Ishikawa (cell line): ENCODE measurements around the gene CORO2B.

ENCODE experiments used
- CEBPB ChIP-seq: IDR thresholded peaks from 2 replicates; pipeline ENCODE4 v1.6.1; 2012
- CREB1 ChIP-seq: IDR thresholded peaks from 2 replicates; pipeline ENCODE4 v1.6.1; 2012; ENCODE audit warnings: low read depth
- EGR1 ChIP-seq: IDR thresholded peaks from 2 replicates; pipeline ENCODE4 v1.6.1; 2012
- EP300 ChIP-seq: IDR thresholded peaks from 2 replicates; pipeline ENCODE4 v1.6.1; 2012; ENCODE audit warnings: borderline replicate concordance
- FOXM1 ChIP-seq: IDR thresholded peaks from 2 replicates; pipeline ENCODE4 v1.6.1; 2012; ENCODE audit warnings: low read depth, borderline replicate concordance
- NFIC ChIP-seq: IDR thresholded peaks from 2 replicates; pipeline ENCODE4 v1.6.1; 2012
- RAD21 ChIP-seq: IDR thresholded peaks from 2 replicates; pipeline ENCODE4 v1.6.1; 2012; ENCODE audit warnings: low read depth
- TAF1 ChIP-seq: IDR thresholded peaks from 2 replicates; pipeline ENCODE4 v1.6.1; 2012; ENCODE audit warnings: low read depth, mild to moderate bottlenecking
- TCF12 ChIP-seq: IDR thresholded peaks from 2 replicates; pipeline ENCODE4 v1.6.1; 2012; ENCODE audit warnings: low read depth
- TEAD4 ChIP-seq: IDR thresholded peaks from 2 replicates; pipeline ENCODE4 v1.6.1; 2012
- YY1 ChIP-seq: IDR thresholded peaks from 2 replicates; pipeline ENCODE4 v1.6.1; 2012; ENCODE audit warnings: low read depth
- ZBTB7A ChIP-seq: IDR thresholded peaks from 2 replicates; pipeline ENCODE4 v1.6.1; 2012; ENCODE audit warnings: low read depth
- TF ChIP-seq, protein P1 (sequence below): IDR thresholded peaks from 2 replicates; pipeline ENCODE4 v1.6.1; 2012
- TF ChIP-seq, protein P2 (sequence below): IDR thresholded peaks from 2 replicates; pipeline ENCODE4 v1.6.1; 2012; ENCODE audit warnings: low read depth, mild to moderate bottlenecking
- TF ChIP-seq, protein P3 (sequence below): IDR thresholded peaks from 2 replicates; pipeline ENCODE4 v1.6.1; 2012

The CORO2B gene

DNA sequence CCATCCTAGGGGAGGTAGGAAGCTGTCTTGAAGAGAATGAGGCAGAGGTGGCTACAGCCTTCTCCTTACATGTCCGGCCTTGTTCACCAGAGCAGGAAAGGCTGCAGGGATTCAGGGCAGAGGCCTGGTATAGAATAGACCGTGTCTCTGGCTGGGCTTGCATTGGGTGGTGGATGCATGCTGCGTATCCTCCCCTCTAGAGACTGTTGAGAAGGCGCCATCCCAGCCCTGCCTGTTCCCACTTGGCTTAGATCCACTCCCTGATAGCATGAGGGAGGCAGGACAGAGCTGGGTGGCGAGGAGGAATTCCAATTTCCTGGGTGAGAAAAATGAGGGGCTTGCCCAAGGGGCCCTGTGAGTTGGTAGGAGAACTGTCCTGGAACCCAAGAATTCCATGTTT lies 57.5 kb downstream of the CORO2B start:
- TF ChIP-seq TEAD4: no peak
- no peak for TF ChIP-seq FOXM1
- TF ChIP-seq, protein P1, sequence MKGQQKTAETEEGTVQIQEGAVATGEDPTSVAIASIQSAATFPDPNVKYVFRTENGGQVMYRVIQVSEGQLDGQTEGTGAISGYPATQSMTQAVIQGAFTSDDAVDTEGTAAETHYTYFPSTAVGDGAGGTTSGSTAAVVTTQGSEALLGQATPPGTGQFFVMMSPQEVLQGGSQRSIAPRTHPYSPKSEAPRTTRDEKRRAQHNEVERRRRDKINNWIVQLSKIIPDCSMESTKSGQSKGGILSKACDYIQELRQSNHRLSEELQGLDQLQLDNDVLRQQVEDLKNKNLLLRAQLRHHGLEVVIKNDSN: no peak
- TF ChIP-seq TAF1: no peak
- TF ChIP-seq CEBPB: no peak
- no peak for TF ChIP-seq EGR1
- no peak for TF ChIP-seq RAD21
- TF ChIP-seq EP300: no peak
- TF ChIP-seq CREB1: no peak
- TF ChIP-seq, protein P2, sequence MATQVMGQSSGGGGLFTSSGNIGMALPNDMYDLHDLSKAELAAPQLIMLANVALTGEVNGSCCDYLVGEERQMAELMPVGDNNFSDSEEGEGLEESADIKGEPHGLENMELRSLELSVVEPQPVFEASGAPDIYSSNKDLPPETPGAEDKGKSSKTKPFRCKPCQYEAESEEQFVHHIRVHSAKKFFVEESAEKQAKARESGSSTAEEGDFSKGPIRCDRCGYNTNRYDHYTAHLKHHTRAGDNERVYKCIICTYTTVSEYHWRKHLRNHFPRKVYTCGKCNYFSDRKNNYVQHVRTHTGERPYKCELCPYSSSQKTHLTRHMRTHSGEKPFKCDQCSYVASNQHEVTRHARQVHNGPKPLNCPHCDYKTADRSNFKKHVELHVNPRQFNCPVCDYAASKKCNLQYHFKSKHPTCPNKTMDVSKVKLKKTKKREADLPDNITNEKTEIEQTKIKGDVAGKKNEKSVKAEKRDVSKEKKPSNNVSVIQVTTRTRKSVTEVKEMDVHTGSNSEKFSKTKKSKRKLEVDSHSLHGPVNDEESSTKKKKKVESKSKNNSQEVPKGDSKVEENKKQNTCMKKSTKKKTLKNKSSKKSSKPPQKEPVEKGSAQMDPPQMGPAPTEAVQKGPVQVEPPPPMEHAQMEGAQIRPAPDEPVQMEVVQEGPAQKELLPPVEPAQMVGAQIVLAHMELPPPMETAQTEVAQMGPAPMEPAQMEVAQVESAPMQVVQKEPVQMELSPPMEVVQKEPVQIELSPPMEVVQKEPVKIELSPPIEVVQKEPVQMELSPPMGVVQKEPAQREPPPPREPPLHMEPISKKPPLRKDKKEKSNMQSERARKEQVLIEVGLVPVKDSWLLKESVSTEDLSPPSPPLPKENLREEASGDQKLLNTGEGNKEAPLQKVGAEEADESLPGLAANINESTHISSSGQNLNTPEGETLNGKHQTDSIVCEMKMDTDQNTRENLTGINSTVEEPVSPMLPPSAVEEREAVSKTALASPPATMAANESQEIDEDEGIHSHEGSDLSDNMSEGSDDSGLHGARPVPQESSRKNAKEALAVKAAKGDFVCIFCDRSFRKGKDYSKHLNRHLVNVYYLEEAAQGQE: no peak
- no peak for TF ChIP-seq NFIC
- TF ChIP-seq, protein P3, sequence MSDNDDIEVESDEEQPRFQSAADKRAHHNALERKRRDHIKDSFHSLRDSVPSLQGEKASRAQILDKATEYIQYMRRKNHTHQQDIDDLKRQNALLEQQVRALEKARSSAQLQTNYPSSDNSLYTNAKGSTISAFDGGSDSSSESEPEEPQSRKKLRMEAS: no peak
- TF ChIP-seq YY1: no peak
- TF ChIP-seq TCF12: no peak
- no peak for TF ChIP-seq ZBTB7A

DNA sequence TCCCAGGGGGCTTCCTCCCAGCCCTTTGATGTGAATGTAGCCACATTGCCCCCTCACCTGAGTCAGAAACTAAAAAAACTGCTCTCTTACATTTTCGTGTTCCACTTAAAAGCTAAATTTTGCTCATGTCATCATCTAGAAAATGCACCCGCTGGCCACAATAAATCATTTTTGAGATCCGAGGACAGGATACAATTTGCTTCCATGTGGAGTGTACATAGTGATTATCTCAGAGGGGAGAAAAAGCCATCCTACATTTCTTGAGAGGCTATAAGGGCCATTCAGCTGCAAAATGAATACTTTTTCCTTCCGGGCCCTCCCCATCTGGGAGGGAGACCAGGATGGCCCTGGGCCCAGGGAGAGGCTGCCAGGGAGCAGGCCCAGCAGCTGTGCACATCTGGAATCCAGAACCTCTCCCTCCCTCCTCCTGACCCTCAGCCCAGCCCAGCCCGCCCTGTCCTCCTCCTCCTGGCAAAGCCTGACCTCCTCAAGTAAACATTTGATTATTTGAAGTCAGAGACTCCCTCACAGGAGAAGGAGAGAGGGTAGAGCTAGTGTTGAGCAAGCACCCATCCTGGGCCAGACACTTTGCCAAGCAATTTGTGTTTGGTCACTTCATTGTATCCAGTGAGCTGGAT lies 59.1 kb downstream of the CORO2B start:
- no peak for TF ChIP-seq TAF1
- no peak for TF ChIP-seq TCF12
- TF ChIP-seq TEAD4: no peak
- TF ChIP-seq, protein P1: no peak
- TF ChIP-seq YY1: no peak

DNA sequence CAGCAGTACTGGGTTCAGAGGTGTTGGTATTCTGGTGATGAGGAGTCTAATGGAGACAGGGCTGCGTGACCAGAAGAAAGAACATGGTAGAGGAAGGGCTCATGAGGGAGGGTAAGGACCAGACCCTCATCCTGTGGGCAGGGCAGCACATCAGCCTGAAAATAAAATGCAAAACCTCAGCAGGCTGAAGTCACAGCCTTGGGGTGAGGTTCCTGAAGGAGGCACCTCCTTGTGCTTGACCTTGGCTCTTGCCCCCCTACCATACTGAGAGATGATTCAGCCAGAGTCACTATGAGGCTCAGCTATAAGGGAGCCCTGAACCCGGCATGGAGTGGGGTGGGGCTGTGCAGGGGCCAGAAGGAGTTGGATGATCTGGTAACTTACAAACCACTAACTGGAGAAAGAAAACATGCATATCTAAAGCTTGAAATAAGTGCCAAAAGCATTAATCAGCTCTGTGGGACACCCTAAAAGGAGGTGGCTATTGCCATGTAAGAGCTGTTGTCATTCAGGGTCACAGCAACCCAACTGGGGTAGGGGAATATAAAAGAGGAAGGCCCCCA lies 60.2 kb downstream of the CORO2B start:
- no peak for TF ChIP-seq FOXM1
- no peak for TF ChIP-seq EGR1
- TF ChIP-seq, protein P2: no peak
- no peak for TF ChIP-seq TCF12
- no peak for TF ChIP-seq NFIC
- TF ChIP-seq ZBTB7A: no peak
- no peak for TF ChIP-seq TAF1
- no peak for TF ChIP-seq TEAD4
- TF ChIP-seq, protein P1: no peak
- TF ChIP-seq, protein P3: no peak
- TF ChIP-seq RAD21: no peak
- no peak for TF ChIP-seq CEBPB
- TF ChIP-seq CREB1: no peak
- no peak for TF ChIP-seq EP300
- no peak for TF ChIP-seq YY1

DNA sequence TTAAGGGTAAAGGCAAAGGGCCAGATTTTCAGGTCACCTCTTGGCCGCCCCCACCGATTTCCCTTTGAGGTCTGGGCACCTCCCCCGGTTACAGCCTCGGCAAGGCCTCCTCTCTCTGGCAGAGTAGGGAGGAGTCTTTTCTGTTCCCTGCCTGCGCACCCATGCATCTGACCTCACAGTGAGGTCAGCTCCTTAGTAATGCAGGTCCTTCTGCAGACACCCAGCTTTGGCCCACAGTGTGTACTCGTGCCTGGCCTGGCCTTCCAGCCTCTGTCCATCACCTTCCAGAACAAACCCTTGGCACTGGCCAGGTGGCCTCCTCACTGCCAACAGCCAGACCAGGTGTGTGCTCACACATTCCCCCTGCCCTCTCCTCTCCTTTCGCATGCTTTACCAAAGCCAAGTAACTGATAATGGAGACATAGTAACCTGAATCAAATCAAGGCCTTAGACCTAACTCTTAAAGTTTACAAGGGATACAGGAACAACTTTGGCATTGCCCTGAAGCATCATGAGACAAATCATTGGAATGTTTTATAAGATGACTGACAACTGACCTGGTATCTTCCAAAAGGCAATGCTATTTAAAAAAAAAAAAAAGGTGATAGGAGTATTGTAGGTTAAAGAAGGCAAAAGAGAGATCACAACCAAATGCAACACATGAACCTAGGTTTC lies 61.3 kb downstream of the CORO2B start:
- TF ChIP-seq YY1: no peak
- TF ChIP-seq TCF12: no peak
- TF ChIP-seq, protein P3: no peak
- TF ChIP-seq, protein P2: no peak
- TF ChIP-seq NFIC: no peak
- TF ChIP-seq EP300: no peak
- TF ChIP-seq FOXM1: no peak
- TF ChIP-seq ZBTB7A: no peak
- no peak for TF ChIP-seq TAF1
- TF ChIP-seq CEBPB: no peak
- no peak for TF ChIP-seq CREB1
- no peak for TF ChIP-seq EGR1
- TF ChIP-seq, protein P1: no peak
- no peak for TF ChIP-seq RAD21
- no peak for TF ChIP-seq TEAD4
